Measurements from ENCODE around the gene OR8D2. TPM values are rescaled to one million over a fixed set of nuclear protein-coding genes. Genes with fewer than 3 reads are reported as not detected.

Gene OR8D2
- polyA plus RNA-seq, 2 of the 4 experiments (the other 2 are of a cell fraction): not detected

DNA sequence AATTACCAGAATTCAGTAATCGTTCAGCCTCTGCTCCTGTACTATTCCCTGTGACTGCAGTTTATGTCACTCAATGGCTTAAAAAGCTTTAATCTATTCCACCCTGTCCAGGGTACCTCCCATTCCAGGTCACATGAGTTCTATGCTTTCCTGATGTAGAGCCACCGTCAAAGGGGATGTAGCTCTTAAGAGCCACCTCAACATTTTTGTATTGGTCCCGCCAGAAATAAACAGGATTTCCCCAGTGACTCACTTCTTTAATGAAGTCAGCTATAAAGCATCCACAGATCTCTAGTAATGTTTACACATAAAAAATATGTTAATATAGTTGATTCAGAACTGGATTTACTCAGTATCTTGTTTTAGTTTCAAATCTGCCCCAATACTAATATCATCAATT is 4.9 kb downstream of the OR8D2 start:
- no peak for ATAC-seq
- no peak for DNase-seq (ENCODE audit: low read depth in 1 of 2, low spot score in 1 of 2)
- no peak for FAIRE-seq
- 7% methylated on average over 3 of the region's 3 CpGs for WGBS (ENCODE audit: missing lambda C conversion rate)
- Histone ChIP-seq H3K27ac (no peak overlapping the region), H3K9me3 (no peaks in the 10 kb centered on the region), H3K4me2 (no peak overlapping the region), H3K4me1 (no peaks in the 10 kb centered on the region), H3K4me3 (no peak overlapping the region)
- TF ChIP-seq TP53 (CRISPR knock-in tag; IDR thresholded peaks at IDR 0.05) (no peak), HOXA7 (CRISPR knock-in tag; IDR thresholded peaks at IDR 0.05) (no peak), JUNB (IDR thresholded peaks at IDR 0.05) (no peak), HOXB5 (CRISPR knock-in tag; IDR thresholded peaks at IDR 0.05) (no peak)
- TF ChIP-seq, protein P1, sequence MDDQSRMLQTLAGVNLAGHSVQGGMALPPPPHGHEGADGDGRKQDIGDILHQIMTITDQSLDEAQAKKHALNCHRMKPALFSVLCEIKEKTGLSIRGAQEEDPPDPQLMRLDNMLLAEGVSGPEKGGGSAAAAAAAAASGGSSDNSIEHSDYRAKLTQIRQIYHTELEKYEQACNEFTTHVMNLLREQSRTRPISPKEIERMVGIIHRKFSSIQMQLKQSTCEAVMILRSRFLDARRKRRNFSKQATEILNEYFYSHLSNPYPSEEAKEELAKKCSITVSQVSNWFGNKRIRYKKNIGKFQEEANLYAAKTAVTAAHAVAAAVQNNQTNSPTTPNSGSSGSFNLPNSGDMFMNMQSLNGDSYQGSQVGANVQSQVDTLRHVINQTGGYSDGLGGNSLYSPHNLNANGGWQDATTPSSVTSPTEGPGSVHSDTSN (IDR thresholded peaks at IDR 0.05): no peak
- TF ChIP-seq, protein P2, sequence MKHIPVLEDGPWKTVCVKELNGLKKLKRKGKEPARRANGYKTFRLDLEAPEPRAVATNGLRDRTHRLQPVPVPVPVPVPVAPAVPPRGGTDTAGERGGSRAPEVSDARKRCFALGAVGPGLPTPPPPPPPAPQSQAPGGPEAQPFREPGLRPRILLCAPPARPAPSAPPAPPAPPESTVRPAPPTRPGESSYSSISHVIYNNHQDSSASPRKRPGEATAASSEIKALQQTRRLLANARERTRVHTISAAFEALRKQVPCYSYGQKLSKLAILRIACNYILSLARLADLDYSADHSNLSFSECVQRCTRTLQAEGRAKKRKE (CRISPR knock-in tag; IDR thresholded peaks at IDR 0.05; ENCODE audit: low read depth): no peak
- TF ChIP-seq, protein P3, sequence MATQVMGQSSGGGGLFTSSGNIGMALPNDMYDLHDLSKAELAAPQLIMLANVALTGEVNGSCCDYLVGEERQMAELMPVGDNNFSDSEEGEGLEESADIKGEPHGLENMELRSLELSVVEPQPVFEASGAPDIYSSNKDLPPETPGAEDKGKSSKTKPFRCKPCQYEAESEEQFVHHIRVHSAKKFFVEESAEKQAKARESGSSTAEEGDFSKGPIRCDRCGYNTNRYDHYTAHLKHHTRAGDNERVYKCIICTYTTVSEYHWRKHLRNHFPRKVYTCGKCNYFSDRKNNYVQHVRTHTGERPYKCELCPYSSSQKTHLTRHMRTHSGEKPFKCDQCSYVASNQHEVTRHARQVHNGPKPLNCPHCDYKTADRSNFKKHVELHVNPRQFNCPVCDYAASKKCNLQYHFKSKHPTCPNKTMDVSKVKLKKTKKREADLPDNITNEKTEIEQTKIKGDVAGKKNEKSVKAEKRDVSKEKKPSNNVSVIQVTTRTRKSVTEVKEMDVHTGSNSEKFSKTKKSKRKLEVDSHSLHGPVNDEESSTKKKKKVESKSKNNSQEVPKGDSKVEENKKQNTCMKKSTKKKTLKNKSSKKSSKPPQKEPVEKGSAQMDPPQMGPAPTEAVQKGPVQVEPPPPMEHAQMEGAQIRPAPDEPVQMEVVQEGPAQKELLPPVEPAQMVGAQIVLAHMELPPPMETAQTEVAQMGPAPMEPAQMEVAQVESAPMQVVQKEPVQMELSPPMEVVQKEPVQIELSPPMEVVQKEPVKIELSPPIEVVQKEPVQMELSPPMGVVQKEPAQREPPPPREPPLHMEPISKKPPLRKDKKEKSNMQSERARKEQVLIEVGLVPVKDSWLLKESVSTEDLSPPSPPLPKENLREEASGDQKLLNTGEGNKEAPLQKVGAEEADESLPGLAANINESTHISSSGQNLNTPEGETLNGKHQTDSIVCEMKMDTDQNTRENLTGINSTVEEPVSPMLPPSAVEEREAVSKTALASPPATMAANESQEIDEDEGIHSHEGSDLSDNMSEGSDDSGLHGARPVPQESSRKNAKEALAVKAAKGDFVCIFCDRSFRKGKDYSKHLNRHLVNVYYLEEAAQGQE (IDR thresholded peaks at IDR 0.05): no peak
- ChIA-PET CTCF (no interaction called here), POLR2A (no interaction called here)

DNA sequence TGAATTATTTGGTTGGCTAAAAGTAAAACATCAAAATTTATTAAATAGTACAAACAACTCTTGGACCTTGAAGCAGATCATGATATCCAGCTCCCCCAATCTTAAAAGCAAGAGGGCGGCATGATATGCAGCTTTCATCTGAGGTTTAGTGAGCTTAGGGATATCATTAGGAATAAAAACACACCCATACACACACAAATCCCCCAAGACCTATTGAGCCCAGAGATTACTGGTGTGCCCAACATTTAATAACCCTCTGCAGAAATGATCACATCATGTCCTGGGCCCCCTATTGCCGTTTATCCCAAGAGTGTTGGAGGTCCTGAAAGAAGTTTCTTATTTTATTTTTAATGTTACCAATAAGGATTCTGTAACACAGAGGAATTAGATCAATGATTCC is 6.1 kb downstream of the OR8D2 start, which contains the start of gene OR8D1:
Gene OR8D1, minus strand, starts transcription at position 101 of the 400 bp plus-strand sequence. CDS start 3,183 bp downstream, outside the sequence.
- no peak within 1 kb of the TSS for H3K27ac ChIP-seq
- H3K9me3 ChIP-seq: no peaks in the 10 kb centered on the region
- no peaks in the 10 kb centered on the region for H3K4me1 ChIP-seq
- FAIRE-seq (no peak), DNase-seq (ENCODE audit: low read depth in 1 of 2, low spot score in 1 of 2) (no peak), ATAC-seq (no peak)
- 47% methylated on average over 2 of the region's 2 CpGs for WGBS (ENCODE audit: missing lambda C conversion rate)
- no peak within 1 kb of the TSS for H3K4me3 ChIP-seq
- POLR2A ChIA-PET: no interaction called here
- TF ChIP-seq MAFK (IDR thresholded peaks at IDR 0.05; ENCODE audit: partially characterized antibody) (no peak), CBX2 (IDR thresholded peaks at IDR 0.05; ENCODE audit: borderline replicate concordance, low read depth) (no peak)
- H3K4me2 ChIP-seq: no peak within 1 kb of the TSS
- CTCF ChIA-PET: no interaction called here

DNA sequence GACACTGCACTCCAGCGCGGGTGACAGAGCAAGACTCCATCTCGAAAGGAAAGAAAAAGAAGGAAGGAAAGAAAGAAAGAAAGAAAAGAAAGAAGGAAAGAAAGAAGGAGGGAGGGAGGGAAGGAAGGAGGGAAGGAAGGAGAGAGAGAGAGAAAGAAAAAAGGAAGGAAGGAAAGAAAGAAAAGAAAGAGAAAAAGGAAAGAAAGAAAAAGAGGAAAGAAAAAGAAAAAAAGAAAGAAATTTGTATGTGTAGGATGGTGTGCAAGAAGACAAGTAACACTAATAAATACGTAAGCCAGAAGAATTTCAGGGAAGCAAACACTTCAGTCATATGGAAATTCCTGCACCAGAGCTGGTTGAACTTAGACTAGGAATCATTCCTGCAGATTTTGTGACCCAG is 6.9 kb downstream of the OR8D2 start:
- ATAC-seq (no peak), DNase-seq (ENCODE audit: low read depth in 1 of 2, low spot score in 1 of 2) (no peak)
- TF ChIP-seq CBX8 (IDR thresholded peaks at IDR 0.05): no peak
- TF ChIP-seq, protein P4, sequence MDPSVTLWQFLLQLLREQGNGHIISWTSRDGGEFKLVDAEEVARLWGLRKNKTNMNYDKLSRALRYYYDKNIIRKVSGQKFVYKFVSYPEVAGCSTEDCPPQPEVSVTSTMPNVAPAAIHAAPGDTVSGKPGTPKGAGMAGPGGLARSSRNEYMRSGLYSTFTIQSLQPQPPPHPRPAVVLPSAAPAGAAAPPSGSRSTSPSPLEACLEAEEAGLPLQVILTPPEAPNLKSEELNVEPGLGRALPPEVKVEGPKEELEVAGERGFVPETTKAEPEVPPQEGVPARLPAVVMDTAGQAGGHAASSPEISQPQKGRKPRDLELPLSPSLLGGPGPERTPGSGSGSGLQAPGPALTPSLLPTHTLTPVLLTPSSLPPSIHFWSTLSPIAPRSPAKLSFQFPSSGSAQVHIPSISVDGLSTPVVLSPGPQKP (IDR thresholded peaks at IDR 0.05; ENCODE audit: low read depth, low read length): no peak
- TF ChIP-seq, protein P5, sequence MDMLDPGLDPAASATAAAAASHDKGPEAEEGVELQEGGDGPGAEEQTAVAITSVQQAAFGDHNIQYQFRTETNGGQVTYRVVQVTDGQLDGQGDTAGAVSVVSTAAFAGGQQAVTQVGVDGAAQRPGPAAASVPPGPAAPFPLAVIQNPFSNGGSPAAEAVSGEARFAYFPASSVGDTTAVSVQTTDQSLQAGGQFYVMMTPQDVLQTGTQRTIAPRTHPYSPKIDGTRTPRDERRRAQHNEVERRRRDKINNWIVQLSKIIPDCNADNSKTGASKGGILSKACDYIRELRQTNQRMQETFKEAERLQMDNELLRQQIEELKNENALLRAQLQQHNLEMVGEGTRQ (IDR thresholded peaks at IDR 0.05): no peak
- no peak for TF ChIP-seq NR3C1 (IDR thresholded peaks at IDR 0.05)
- no peak for TF ChIP-seq PHF8 (IDR thresholded peaks at IDR 0.05; ENCODE audit: borderline replicate concordance, low read depth)
- TF ChIP-seq KDM1A (IDR thresholded peaks at IDR 0.05; ENCODE audit: low read depth): no peak
- no peak for TF ChIP-seq RCOR1 (IDR thresholded peaks at IDR 0.05; ENCODE audit: low read depth, low read length)
- TF ChIP-seq MAZ (IDR thresholded peaks at IDR 0.05; ENCODE audit: borderline replicate concordance, low read depth, low read length): no peak
- TF ChIP-seq, protein P6, sequence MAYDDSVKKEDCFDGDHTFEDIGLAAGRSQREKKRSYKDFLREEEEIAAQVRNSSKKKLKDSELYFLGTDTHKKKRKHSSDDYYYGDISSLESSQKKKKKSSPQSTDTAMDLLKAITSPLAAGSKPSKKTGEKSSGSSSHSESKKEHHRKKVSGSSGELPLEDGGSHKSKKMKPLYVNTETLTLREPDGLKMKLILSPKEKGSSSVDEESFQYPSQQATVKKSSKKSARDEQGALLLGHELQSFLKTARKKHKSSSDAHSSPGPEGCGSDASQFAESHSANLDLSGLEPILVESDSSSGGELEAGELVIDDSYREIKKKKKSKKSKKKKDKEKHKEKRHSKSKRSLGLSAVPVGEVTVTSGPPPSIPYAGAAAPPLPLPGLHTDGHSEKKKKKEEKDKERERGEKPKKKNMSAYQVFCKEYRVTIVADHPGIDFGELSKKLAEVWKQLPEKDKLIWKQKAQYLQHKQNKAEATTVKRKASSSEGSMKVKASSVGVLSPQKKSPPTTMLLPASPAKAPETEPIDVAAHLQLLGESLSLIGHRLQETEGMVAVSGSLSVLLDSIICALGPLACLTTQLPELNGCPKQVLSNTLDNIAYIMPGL (CRISPR knock-in tag; IDR thresholded peaks at IDR 0.05; ENCODE audit: borderline replicate concordance): no peak
- no peak for TF ChIP-seq BHLHE40 (IDR thresholded peaks at IDR 0.05; ENCODE audit: low read depth, low read length)
- no peak for TF ChIP-seq ZSCAN20 (CRISPR knock-in tag; IDR thresholded peaks at IDR 0.05)
- no peak for TF ChIP-seq JUNB (IDR thresholded peaks at IDR 0.05)
- TF ChIP-seq, protein P1 (IDR thresholded peaks at IDR 0.05): no peak
- TF ChIP-seq HEYL (CRISPR knock-in tag; IDR thresholded peaks at IDR 0.05): no peak
- no peak for TF ChIP-seq TFCP2L1 (CRISPR knock-in tag; IDR thresholded peaks at IDR 0.05)
- TF ChIP-seq RFX5 (IDR thresholded peaks at IDR 0.05): no peak
- no peak for TF ChIP-seq NFE2L2 (conservative IDR thresholded peaks at IDR 0.05; ENCODE audit: low read length)

More for the DNA sequence above, 6.9 kb downstream of the OR8D2 start:
- no peak for FAIRE-seq
- Histone ChIP-seq H3K9me3 (no peaks in the 10 kb centered on the region), H3K4me2 (no peak overlapping the region), H3K4me3 (no peak overlapping the region), H3K27ac (no peak overlapping the region), H3K4me1 (no peaks in the 10 kb centered on the region)
- ChIA-PET CTCF (no interaction called here), POLR2A (no interaction called here)
- 3% methylated on average over 4 of the region's 4 CpGs for WGBS (ENCODE audit: missing lambda C conversion rate)

Measured in A549 (cell line).